ENCODE data around the gene WFIKKN1. TPM values are rescaled to one million over a fixed set of nuclear protein-coding genes. Genes with fewer than 3 reads are reported as not detected.

Gene WFIKKN1
- total and polyA plus RNA-seq, 2 of the 13 experiments (the other 11 are each of a cell fraction or from before 2014, with no cell fraction given): 1.7 to 4.9 TPM

- TF ChIP-seq NFAT5 (CRISPR knock-in tag; IDR thresholded peaks at IDR 0.05) (no peak), THYN1 (CRISPR knock-in tag; IDR thresholded peaks at IDR 0.05; ENCODE audit: borderline replicate concordance, low read depth) (no peak), MAFK (conservative IDR thresholded peaks at IDR 0.05 in 1 of 2, IDR thresholded peaks at IDR 0.05 in 1 of 2; ENCODE audit: low read length in 2 of 2) (no peak), ZNF326 (CRISPR knock-in tag; IDR thresholded peaks at IDR 0.05; ENCODE audit: borderline replicate concordance) (no peak), FOXK2 (IDR thresholded peaks at IDR 0.05) (no peak), ZKSCAN5 (CRISPR knock-in tag; IDR thresholded peaks at IDR 0.05) (no peak), FOSL2 (CRISPR knock-in tag; IDR thresholded peaks at IDR 0.05) (no peak; the same call in 1 of the 2 replicates), ZNF510 (CRISPR knock-in tag; IDR thresholded peaks at IDR 0.05; ENCODE audit: low read depth) (no peak; the same call in 1 of the 2 replicates), ZNF337 (CRISPR knock-in tag; IDR thresholded peaks at IDR 0.05; ENCODE audit: borderline replicate concordance, low read depth) (no peak)
- TF ChIP-seq, protein P1, sequence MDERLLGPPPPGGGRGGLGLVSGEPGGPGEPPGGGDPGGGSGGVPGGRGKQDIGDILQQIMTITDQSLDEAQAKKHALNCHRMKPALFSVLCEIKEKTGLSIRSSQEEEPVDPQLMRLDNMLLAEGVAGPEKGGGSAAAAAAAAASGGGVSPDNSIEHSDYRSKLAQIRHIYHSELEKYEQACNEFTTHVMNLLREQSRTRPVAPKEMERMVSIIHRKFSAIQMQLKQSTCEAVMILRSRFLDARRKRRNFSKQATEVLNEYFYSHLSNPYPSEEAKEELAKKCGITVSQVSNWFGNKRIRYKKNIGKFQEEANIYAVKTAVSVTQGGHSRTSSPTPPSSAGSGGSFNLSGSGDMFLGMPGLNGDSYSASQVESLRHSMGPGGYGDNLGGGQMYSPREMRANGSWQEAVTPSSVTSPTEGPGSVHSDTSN (CRISPR knock-in tag; IDR thresholded peaks at IDR 0.05): no peak
- TF ChIP-seq, protein P2, sequence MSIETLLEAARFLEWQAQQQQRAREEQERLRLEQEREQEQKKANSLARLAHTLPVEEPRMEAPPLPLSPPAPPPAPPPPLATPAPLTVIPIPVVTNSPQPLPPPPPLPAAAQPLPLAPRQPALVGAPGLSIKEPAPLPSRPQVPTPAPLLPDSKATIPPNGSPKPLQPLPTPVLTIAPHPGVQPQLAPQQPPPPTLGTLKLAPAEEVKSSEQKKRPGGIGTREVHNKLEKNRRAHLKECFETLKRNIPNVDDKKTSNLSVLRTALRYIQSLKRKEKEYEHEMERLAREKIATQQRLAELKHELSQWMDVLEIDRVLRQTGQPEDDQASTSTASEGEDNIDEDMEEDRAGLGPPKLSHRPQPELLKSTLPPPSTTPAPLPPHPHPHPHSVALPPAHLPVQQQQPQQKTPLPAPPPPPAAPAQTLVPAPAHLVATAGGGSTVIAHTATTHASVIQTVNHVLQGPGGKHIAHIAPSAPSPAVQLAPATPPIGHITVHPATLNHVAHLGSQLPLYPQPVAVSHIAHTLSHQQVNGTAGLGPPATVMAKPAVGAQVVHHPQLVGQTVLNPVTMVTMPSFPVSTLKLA (IDR thresholded peaks at IDR 0.05): no peak
- TF ChIP-seq, protein P3, sequence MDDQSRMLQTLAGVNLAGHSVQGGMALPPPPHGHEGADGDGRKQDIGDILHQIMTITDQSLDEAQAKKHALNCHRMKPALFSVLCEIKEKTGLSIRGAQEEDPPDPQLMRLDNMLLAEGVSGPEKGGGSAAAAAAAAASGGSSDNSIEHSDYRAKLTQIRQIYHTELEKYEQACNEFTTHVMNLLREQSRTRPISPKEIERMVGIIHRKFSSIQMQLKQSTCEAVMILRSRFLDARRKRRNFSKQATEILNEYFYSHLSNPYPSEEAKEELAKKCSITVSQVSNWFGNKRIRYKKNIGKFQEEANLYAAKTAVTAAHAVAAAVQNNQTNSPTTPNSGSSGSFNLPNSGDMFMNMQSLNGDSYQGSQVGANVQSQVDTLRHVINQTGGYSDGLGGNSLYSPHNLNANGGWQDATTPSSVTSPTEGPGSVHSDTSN (CRISPR knock-in tag; IDR thresholded peaks at IDR 0.05; ENCODE audit: borderline replicate concordance): no peak
- TF ChIP-seq, protein P4, sequence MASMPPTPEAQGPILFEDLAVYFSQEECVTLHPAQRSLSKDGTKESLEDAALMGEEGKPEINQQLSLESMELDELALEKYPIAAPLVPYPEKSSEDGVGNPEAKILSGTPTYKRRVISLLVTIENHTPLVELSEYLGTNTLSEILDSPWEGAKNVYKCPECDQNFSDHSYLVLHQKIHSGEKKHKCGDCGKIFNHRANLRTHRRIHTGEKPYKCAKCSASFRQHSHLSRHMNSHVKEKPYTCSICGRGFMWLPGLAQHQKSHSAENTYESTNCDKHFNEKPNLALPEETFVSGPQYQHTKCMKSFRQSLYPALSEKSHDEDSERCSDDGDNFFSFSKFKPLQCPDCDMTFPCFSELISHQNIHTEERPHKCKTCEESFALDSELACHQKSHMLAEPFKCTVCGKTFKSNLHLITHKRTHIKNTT (CRISPR knock-in tag; IDR thresholded peaks at IDR 0.05): 0 out of 2 replicates have a peak, but pooled peaks have one; percentile 44
Measured at GRCh38 chr16:630249-630814, 453 bp upstream of the WFIKKN1 start (continued).
